Activated naive CD4-positive, alpha-beta T cell treated with anti-CD3 and anti-CD28 coated beads, Interleukin-2, amount 50 U/mL, for 24 hours (primary cell): Measurements from ENCODE around the gene NAALADL2.
"Not testable (repeated sequence)": the region's sequence is repeated elsewhere in the genome, so short reads cannot be mapped to it uniquely, and the experiment has no call there.

ENCODE experiments used
- H3K27ac Mint-ChIP-seq: one replicate; pipeline ENCODE4 v1.8.0; 2021; ENCODE audit warnings: mild to moderate bottlenecking, mixed read lengths
- H3K27me3 Mint-ChIP-seq: one replicate; pipeline ENCODE4 v1.8.0; 2021; ENCODE audit warnings: mixed read lengths
- H3K36me3 Mint-ChIP-seq: one replicate; pipeline ENCODE4 v1.8.0; 2021; ENCODE audit warnings: mixed read lengths
- H3K4me1 Mint-ChIP-seq: one replicate; pipeline ENCODE4 v1.8.0; 2021; ENCODE audit warnings: mixed read lengths
- H3K4me3 Mint-ChIP-seq: one replicate; pipeline ENCODE4 v1.8.0; 2021; ENCODE audit warnings: mild to moderate bottlenecking, mixed read lengths
- H3K9me3 Mint-ChIP-seq: one replicate; pipeline ENCODE4 v1.8.0; 2021; ENCODE audit warnings: mixed read lengths

NAALADL2 gene

GRCh38 chr3:175443682-175444081 lies 584.5 kb downstream of the NAALADL2 start:
- Mint-ChIP-seq H3K27me3 (no peaks in the 10 kb centered on the region), H3K27ac (no peak overlapping the region), H3K36me3 (no peaks in the 10 kb centered on the region), H3K4me1 (no peaks in the 10 kb centered on the region), H3K9me3 (peaks cover 13% of the 10 kb centered on the region), H3K4me3 (no peak overlapping the region)

- no peaks in the 10 kb centered on the region for H3K27me3 Mint-ChIP-seq
- H3K9me3 Mint-ChIP-seq: peaks cover 3% of the 10 kb centered on the region
- H3K36me3 Mint-ChIP-seq: no peaks in the 10 kb centered on the region
- H3K27ac Mint-ChIP-seq: no peak overlapping the region
- H3K4me3 Mint-ChIP-seq: no peak overlapping the region
- H3K4me1 Mint-ChIP-seq: no peaks in the 10 kb centered on the region
These were observed 586.6 kb downstream of the NAALADL2 start for GRCh38 chr3:175445741-175446140.

- Mint-ChIP-seq H3K4me3 (no peak overlapping the region), H3K9me3 (no peaks in the 10 kb centered on the region)
These were observed 588.4 kb downstream of the NAALADL2 start for GRCh38 chr3:175447521-175447920.

GRCh38 chr3:175453361-175453760 lies 594.2 kb downstream of the NAALADL2 start:
- Mint-ChIP-seq H3K4me1 (no peaks in the 10 kb centered on the region), H3K9me3 (no peaks in the 10 kb centered on the region), H3K27ac (no peak overlapping the region), H3K36me3 (no peaks in the 10 kb centered on the region), H3K4me3 (no peak overlapping the region), H3K27me3 (no peaks in the 10 kb centered on the region)

More at GRCh38 chr3:175447521-175447920, 588.4 kb downstream of the NAALADL2 start:
- Mint-ChIP-seq H3K36me3 (no peaks in the 10 kb centered on the region), H3K27ac (no peak overlapping the region), H3K27me3 (no peaks in the 10 kb centered on the region), H3K4me1 (no peaks in the 10 kb centered on the region)

GRCh38 chr3:175456466-175456865 lies 597.3 kb downstream of the NAALADL2 start:
- Mint-ChIP-seq H3K36me3 (no peaks in the 10 kb centered on the region), H3K4me1 (no peaks in the 10 kb centered on the region), H3K27ac (no peak overlapping the region), H3K9me3 (peaks cover 2% of the 10 kb centered on the region), H3K4me3 (no peak overlapping the region), H3K27me3 (no peaks in the 10 kb centered on the region)

- Mint-ChIP-seq H3K4me3 (no peak overlapping the region), H3K9me3 (peaks cover 6% of the 10 kb centered on the region), H3K36me3 (no peaks in the 10 kb centered on the region), H3K4me1 (no peaks in the 10 kb centered on the region), H3K27ac (no peak overlapping the region), H3K27me3 (no peaks in the 10 kb centered on the region)
These were observed 598.2 kb downstream of the NAALADL2 start for GRCh38 chr3:175457301-175457700.

GRCh38 chr3:175460849-175461399 lies 601.8 kb downstream of the NAALADL2 start:
- H3K9me3 Mint-ChIP-seq, H3K27me3 Mint-ChIP-seq, H3K36me3 Mint-ChIP-seq, H3K4me1 Mint-ChIP-seq, H3K4me3 Mint-ChIP-seq, H3K27ac Mint-ChIP-seq: not testable (repeated sequence)

GRCh38 chr3:175464362-175464761 lies 605.2 kb downstream of the NAALADL2 start:
- Mint-ChIP-seq H3K36me3 (no peaks in the 10 kb centered on the region), H3K27me3 (no peaks in the 10 kb centered on the region), H3K9me3 (peaks cover 6% of the 10 kb centered on the region), H3K4me1 (no peaks in the 10 kb centered on the region), H3K27ac (no peak overlapping the region), H3K4me3 (no peak overlapping the region)

- Mint-ChIP-seq H3K27ac (no peak overlapping the region), H3K27me3 (no peaks in the 10 kb centered on the region), H3K4me1 (no peaks in the 10 kb centered on the region), H3K4me3 (no peak overlapping the region), H3K9me3 (peaks cover 7% of the 10 kb centered on the region), H3K36me3 (no peaks in the 10 kb centered on the region)
These were observed 610.0 kb downstream of the NAALADL2 start for GRCh38 chr3:175469124-175469523.

- no peaks in the 10 kb centered on the region for H3K9me3 Mint-ChIP-seq
- H3K27ac Mint-ChIP-seq: no peak overlapping the region
- no peaks in the 10 kb centered on the region for H3K36me3 Mint-ChIP-seq
These were observed 616.6 kb downstream of the NAALADL2 start for GRCh38 chr3:175475765-175476164.

GRCh38 chr3:175476489-175476888 lies 617.4 kb downstream of the NAALADL2 start:
- Mint-ChIP-seq H3K27ac (no peak overlapping the region), H3K9me3 (no peaks in the 10 kb centered on the region), H3K36me3 (no peaks in the 10 kb centered on the region), H3K4me3 (no peak overlapping the region), H3K27me3 (no peaks in the 10 kb centered on the region), H3K4me1 (no peaks in the 10 kb centered on the region)

More at GRCh38 chr3:175475765-175476164, 616.6 kb downstream of the NAALADL2 start:
- H3K27me3 Mint-ChIP-seq: no peaks in the 10 kb centered on the region
- H3K4me3 Mint-ChIP-seq: no peak overlapping the region
- no peaks in the 10 kb centered on the region for H3K4me1 Mint-ChIP-seq

- H3K9me3 Mint-ChIP-seq: no peaks in the 10 kb centered on the region
- H3K27me3 Mint-ChIP-seq: no peaks in the 10 kb centered on the region
- H3K4me1 Mint-ChIP-seq: no peaks in the 10 kb centered on the region
- no peak overlapping the region for H3K27ac Mint-ChIP-seq
- H3K4me3 Mint-ChIP-seq: no peak overlapping the region
- no peaks in the 10 kb centered on the region for H3K36me3 Mint-ChIP-seq
These were observed 618.6 kb downstream of the NAALADL2 start for GRCh38 chr3:175477651-175478224.

GRCh38 chr3:175478301-175478700 lies 619.2 kb downstream of the NAALADL2 start:
- Mint-ChIP-seq H3K4me1 (no peaks in the 10 kb centered on the region), H3K36me3 (no peaks in the 10 kb centered on the region), H3K9me3 (no peaks in the 10 kb centered on the region), H3K27ac (no peak overlapping the region), H3K27me3 (no peaks in the 10 kb centered on the region), H3K4me3 (no peak overlapping the region)

GRCh38 chr3:175479175-175479574 lies 620.0 kb downstream of the NAALADL2 start:
- Mint-ChIP-seq H3K27me3 (no peaks in the 10 kb centered on the region), H3K4me1 (no peaks in the 10 kb centered on the region)

GRCh38 chr3:175479800-175480199 lies 620.7 kb downstream of the NAALADL2 start:
- no peaks in the 10 kb centered on the region for H3K36me3 Mint-ChIP-seq
- no peak overlapping the region for H3K27ac Mint-ChIP-seq
- no peaks in the 10 kb centered on the region for H3K4me1 Mint-ChIP-seq
- no peaks in the 10 kb centered on the region for H3K9me3 Mint-ChIP-seq
- no peak overlapping the region for H3K4me3 Mint-ChIP-seq
- no peaks in the 10 kb centered on the region for H3K27me3 Mint-ChIP-seq

More at GRCh38 chr3:175479175-175479574, 620.0 kb downstream of the NAALADL2 start:
- H3K36me3 Mint-ChIP-seq: no peaks in the 10 kb centered on the region
- H3K27ac Mint-ChIP-seq: no peak overlapping the region
- H3K4me3 Mint-ChIP-seq: no peak overlapping the region
- H3K9me3 Mint-ChIP-seq: no peaks in the 10 kb centered on the region

- H3K9me3 Mint-ChIP-seq: no peaks in the 10 kb centered on the region
- no peaks in the 10 kb centered on the region for H3K36me3 Mint-ChIP-seq
- H3K4me1 Mint-ChIP-seq: no peaks in the 10 kb centered on the region
- no peaks in the 10 kb centered on the region for H3K27me3 Mint-ChIP-seq
- H3K4me3 Mint-ChIP-seq: no peak overlapping the region
- no peak overlapping the region for H3K27ac Mint-ChIP-seq
These were observed 625.5 kb downstream of the NAALADL2 start for GRCh38 chr3:175484666-175485065.

GRCh38 chr3:175485436-175485835 lies 626.3 kb downstream of the NAALADL2 start:
- Mint-ChIP-seq H3K27ac (no peak overlapping the region), H3K27me3 (no peaks in the 10 kb centered on the region), H3K36me3 (no peaks in the 10 kb centered on the region), H3K4me3 (no peak overlapping the region), H3K4me1 (no peaks in the 10 kb centered on the region), H3K9me3 (no peaks in the 10 kb centered on the region)
